GM18519 (cell line): ENCODE results near the gene TOP1.

Experiments
- ATAC-seq: cut with Tn5 transposase; IDR thresholded peaks from one replicate; pipeline ENCODE4 v1.9.1; 2021; ENCODE audit warnings: mild to moderate bottlenecking, moderate library complexity; ENCODE audit not compliant: unreplicated experiment, low FRiP score

Gene TOP1

DNA sequence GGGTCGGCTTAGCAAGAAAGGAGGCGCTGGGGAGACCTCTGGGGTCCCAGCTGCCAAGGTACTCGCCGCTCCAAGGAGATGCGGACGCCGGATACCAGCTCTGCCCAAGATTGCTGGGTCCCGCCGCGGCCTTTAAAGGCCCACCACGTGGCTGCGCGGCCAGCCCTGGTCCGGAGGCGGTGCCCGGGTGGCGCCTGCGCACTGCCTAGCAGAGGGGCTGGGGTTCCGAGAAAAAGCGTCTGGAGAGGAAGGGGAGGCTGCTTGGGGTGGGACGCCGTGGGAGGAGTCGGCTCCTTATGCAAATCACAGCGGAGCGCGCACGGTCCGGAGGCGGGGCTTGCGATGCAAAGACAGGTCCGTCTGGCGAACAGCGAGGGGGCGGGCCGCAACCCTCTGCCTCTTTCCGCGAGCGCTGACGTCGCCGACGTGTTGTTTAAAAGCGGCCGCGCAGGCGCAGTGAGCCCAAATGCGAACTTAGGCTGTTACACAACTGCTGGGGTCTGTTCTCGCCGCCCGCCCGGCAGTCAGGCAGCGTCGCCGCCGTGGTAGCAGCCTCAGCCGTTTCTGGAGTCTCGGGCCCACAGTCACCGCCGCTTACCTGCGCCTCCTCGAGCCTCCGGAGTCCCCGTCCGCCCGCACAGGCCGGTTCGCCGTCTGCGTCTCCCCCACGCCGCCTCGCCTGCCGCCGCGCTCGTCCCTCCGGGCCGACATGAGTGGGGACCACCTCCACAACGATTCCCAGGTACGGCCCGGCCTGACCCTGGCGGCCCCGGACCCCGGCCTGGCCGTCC, at the start of gene TOP1:
Gene TOP1 (plus strand): TSS at position 464 of the 791 bp plus-strand sequence. CDS start 246 bp downstream, at position 710.
- peak; percentile 83 for ATAC-seq

DNA sequence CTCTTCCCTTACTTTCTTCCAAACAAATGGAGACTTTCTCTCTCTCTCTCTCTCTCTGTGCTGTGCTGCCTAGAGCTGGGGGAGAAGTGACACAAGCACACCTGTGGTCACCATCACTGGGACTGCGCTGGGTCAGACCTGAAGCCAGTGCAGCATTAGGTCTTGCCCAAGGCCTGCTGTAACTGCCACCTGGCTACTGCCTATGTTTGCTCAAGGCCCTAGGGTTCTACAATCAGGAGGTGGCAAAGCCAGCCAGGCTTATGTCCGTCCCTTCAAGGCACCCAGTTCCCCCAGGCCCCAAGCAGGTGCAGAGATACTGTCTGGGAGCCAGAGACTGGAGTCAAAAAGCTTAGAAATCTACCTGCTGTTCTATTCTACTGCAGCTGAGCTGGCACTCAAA, 49.4 kb upstream of the TOP1 start:
- ATAC-seq: no peak

DNA sequence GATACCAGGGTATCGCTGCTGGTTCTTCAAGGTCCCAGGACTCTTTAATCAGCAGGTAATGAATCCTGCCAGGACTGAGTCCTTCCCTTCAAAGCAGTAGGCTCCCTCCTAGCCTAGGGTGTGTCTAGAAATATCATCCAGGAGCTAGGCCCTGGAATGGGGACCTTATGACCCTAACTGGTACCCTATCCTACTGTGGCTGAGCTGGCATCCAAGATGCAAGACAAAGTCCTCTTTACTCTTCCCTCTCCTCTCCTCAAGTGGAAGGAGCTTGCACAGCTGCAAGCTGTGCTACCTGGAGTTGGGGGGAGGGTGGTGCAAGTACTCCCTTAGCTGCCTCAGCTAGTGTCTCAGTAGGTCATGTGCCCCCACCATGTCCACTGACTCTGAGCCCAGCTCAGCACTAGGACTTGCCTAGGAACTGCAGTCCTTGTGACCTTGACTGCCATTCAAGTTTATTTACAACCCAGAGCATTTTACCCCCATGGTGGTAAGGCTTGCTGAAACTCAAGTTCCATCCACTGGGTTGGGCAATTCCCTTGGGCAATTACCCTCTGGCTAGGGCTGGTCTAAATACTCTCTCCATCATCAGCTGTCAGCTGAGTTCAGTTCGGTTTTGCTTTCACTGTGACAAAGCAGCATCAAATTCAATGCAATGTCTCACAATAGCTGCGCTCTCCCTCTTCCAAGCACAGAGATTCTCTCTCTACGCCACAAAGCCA, 48.4 kb upstream of the TOP1 start:
- ATAC-seq: peak; percentile 69

DNA sequence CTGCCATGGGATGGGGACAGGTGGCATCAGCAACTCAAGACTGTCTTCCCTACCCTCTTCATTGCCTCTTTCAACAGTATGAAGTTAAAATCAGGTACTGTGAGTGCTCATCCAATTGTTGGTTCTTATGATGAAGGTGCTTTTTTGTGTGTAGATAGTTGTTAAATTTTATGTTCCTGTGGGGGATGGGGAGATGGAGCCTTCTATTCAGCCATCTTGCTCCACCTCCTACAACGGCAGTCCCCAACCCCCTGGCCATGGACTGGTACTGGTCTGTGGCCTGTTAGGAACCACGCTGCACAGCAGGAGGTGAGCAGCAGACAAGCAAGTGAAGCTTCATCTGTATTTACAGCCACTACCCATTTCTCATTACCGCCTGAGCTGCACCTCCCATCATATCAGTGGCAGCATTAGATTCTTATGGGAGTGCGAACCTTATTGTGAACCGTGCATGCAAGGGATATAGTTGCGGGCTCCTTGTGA, 47.8 kb upstream of the TOP1 start:
- no peak for ATAC-seq

DNA sequence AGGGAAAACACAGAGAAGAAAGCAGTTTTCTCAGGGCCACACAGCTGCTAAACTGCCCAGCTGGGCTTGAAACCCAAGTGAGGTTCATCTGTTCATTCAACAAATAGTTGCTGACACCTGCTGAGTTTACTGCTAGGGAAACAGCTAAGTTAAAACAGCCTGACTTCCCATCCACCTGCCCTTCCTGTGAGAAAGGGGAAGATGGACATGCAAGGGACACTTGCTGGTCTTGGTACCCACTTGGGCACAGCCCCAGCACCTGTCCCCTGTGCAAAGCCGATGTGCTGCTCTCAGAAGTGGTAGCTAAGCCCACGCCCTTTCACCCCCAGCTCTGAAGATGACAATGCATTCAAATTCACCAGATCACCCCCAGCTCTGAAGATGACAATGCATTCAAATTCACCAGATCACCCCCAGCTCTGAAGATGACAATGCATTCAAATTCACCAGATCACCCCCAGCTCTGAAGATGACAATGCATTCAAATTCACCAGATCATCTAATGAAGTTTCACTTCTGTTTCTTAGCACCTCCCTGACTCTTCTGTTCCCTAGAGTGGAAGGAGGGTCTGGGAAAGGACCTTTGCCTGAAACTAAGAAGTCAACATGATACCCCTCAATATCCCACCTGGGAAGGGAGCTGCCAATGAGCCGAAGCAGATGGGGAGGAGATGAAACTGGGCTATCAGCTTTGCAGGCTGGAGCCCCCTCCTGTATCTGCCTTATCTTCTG, 46.0 kb upstream of the TOP1 start:
- ATAC-seq: no peak

DNA sequence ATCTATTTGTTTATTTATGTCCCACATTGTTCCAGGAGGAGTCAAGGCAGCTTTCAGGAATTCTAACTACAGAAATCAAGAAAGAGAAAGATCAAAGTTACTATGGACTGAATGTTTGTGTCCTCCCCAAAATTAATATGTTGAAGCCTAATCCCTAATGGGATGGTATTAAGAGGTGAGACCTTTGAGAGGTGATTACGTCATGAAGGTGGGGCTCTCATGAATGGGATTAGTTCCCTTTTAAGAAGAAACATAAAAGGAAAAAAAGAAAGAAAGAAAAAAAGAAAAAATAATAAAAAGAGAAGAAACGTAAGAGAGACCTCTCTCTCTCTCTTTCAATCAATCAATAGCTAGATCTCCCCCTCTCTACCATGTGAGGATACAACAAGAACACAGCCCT, 44.7 kb upstream of the TOP1 start:
- no peak for ATAC-seq

DNA sequence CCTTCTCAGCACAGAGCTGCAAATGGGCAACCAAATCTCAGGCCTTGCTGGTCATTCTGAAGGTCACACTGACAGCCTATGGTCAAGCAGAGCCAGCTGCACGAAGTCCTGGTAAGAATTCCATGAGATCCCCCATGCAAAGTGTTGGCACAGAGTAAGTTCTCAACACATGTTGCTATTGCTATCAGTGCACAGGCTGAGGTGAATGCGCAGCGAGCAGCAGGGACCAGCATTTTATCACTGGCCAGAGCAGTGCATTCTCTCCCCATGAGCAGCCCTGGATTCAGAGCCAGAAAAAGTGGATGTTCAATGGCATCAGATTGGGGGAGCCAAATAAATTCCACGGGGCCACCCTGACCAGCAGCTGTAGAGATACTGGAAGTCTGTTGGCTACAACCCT, 44.1 kb upstream of the TOP1 start:
- no peak for ATAC-seq

DNA sequence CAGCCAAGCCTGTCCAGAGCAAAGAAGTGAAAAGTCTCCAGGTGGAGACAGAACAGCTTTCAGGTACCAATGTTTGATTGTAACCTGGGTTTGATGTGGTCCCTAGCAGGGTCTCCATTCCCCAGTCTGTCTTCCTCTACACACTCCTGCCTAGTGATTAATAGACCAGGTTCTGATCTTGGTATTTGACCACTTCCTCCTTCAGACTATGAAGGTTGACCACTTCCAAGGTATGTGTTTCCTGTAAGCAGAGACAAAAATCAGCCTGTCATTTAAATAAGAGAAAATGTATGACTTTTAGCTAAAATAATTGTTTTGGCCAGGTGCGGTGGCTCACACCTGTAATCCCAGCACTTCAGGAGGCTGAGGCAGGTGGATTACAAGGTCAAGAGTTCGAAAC, 41.8 kb upstream of the TOP1 start:
- ATAC-seq: no peak

DNA sequence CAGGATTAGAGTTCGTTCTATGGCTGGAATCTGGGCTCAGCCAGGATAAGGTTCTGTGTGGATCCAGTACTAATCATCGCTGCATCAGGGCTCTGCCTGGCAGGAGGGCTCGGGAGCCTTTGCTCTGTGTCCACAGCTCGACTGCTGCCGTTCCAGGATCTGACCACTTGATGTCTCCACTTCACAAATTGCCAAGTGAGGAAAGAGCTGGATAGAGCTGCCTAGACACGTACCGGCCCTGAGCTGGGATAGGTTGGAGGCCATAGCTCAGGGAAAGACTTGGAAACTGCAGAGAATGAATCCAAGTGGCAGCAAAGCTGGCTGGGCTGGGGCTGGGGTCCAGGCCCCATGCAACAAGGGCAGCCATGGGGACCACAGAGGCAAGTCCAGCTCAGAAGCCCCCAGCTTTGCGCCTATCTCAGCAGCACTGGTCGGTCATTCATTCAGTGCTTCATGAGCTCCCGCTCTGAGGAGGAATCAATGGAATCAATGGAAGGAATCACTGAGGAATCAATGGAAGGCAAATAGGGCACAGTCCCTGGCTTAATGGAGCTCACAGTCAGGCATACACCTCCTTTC, 38.0 kb upstream of the TOP1 start:
- ATAC-seq: peak; percentile 63

DNA sequence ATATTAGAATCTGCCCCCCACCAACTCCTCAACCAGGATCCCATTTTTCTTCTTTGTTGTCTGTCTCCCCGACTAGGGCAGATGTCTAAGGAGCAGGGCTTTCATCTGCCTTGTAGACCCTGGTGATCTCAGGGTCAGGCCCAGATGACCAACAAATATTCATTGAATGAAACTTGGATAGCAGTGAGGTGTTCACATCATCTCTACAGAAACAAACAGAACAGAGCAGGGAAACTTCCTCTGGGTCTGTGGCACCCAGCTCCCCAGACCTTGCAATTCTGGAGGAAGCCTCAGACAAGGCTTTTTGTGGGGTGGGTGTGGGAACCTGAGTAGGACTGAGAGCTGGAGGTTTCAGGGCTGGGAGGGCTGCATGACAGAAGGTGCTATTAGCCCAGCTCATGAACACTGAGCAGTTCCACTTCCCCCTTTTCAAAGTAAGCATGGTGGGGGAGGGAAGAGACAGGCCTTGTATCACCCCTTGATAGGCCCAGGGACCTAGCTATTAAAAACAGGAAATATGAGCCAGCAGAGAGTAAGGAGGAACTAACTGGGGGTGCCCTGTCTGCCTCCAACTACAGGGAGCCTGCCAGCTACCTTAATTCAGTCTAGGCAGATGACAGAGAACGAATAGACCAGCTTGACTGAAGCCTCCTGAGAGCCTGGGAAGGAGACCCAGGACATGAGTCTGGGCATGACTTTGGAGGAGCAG, 37.3 kb upstream of the TOP1 start:
- ATAC-seq: peak; percentile 71

DNA sequence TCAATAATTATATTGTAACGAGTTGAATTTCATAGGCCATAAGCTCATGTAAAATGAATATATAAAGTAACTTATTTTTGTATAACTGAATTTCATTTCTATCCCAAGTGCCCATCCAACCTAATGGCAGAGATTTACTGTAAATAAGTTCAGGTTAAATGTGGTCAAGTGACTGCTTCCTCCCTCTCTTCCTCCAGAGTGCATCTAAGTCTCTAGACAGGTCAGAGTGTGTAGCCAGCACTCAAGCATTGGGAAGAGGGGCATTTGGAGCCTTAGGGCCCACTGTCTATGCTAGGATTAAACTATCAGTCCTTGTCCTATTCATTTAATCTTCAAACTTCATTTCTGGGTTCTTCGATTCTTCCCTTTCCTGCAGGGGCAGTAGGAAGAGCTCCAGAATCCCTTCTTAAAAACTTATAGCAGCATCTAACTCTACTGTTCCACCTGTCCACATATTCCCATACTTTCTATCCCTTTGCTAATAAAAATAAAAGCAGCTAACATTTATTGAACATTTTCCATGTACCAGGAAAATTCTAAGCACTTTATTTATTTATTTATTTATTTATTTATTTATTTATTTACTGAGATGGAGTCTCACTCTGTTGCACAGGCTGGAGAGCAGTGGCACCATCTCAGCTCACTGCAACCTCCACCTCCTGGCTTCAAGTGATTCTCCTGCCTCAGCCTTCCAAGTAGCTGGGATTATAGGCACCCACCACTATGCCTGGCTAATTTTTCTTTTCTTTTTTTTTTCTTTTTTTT, 36.1 kb upstream of the TOP1 start:
- ATAC-seq: no peak

DNA sequence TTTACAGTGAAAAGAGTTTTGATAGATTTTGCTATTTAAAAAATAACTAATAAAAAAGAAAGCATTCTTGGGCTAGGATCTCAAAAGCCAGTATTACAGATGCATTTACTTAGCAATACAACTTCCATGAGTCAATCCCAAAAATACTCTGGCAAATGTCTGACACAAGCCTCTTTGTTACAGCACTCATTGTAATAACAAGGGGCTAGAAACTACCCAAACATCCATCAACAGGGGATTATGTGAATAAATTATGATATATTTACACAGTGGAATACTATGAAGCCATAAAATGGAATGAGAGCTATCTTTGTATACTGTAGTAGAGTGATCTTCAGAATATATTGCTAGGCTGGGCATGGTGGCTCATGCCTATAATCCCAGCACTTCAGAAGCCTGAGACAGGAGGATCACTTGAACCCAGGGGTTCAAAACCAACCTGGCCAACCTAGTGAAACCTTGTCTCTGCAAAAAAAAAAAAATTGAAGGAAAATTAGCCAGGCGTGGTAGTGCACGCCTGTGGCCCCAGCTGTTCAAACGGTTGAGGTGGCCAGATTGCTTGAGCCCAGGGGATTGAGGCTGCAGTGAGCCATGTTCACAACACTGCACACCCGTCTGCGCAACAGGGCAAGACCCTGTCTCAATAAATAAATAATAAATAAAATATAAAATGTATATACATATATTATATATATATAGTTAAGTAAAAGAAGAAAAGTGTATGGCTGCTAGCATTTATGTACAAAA, 34.7 kb upstream of the TOP1 start:
- ATAC-seq: no peak

DNA sequence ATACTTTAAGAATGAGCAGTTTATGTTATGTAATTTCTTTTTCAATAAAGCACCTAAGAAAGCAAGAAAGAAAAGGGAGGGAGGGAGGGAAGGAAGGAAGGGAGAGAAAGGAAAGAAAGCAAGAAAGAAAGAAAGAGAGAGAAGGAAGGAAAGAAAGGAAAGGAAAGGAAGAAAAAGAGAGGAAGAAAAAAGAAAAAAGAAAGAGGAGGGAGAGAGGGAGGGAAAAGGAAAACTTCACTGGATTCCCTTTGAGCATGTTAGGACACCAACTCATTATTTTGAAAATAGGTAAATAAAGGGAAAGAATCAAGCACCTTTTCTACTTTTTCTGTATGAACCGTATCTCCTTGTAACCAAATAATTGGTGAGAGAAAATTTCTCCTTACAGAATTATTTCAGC, 32.3 kb upstream of the TOP1 start:
- no peak for ATAC-seq

DNA sequence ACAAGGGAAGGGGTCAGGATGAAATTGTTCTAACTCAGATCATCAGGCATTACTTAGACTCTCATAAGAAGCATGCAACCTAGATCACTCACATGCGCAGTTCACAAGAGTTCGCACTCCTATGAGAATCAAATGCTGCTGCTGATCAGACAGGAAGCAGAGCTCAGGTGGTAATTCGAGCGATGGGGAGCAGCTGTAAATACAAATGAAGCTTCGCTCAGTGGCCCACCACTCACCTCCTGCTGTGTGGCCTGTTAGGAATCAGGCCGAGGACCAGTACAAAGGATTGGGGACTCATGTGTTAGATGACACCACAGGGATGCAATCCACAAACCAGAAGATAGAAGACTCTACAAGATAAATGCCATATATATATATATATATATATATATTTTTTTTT, 31.5 kb upstream of the TOP1 start:
- ATAC-seq: no peak

DNA sequence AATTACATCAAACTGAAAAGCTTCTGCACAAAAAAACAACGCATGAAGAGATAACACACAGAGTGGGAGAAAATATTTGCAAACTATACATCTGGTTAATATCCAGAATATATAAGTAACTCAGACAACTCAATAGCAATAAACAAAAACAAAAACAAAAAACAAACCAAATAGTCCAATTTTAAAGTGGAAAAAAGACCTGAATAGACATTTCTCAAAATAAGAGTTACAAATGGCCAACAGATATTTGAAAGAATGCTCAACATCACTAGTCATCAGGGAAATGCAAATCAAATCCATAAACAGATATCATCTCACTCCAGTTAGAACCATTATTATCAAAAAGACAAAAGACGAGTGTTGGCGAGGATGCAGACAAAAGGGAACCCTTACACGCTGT, 28.8 kb upstream of the TOP1 start:
- no peak for ATAC-seq

DNA sequence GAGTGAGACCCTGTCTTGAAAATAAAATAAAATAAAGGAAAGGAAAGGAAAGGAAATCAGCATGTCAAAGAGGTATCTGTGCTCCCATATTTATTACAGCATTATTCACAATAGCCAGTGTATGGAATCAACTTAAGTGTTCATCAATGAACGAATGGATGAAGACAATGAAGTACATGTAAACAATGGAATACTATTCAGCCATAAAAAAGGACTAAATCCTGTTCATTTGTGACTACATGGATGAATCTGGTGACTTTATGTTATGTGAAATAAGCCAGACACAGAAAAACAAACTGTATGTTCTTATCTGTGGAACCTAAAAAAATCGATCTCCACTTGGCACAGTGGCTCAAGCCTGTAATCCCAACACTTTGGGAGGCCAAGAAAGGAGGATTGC, 28.0 kb upstream of the TOP1 start:
- ATAC-seq: no peak

DNA sequence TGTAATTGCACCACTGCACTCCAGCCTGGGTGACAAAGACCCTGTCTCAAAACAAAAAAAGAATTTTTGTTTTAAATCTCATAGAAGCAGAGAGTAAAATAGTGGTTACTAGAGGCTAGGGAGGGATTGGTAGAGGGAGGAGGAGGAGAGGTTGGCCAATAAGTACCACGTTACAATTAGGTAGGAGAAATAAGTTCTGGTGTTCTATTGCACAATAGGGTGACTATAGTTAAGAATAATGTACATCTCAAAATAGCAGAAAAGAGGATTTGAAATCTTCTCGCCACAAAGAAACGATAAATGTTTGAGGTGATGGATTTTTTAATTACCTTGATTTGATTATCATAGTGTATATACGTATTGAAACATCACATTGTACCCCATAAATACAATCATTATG, 27.1 kb upstream of the TOP1 start:
- ATAC-seq: no peak

DNA sequence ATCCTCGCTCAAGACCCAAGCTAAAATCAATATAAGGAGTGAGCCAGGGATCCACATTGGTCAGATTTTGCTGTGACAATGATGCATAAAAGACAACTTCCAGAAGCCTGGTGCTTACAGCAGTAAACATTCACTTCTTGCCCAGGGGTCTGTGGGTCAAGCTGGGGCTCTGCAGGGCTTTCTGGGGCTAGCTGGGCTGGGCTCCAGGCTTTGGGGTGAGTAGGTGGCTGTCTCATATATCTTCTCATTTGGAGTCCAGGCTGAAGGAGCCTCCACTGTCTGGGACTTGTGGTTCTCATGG, 25.8 kb upstream of the TOP1 start:
- ATAC-seq: no peak
